Measurements from ENCODE around the gene TMEM225B. TPM values are rescaled to one million over a fixed set of nuclear protein-coding genes. Genes with fewer than 3 reads are reported as not detected.

The TMEM225B gene
- total RNA-seq, 1 donor from 2014 or later = 1.2 TPM

DNA sequence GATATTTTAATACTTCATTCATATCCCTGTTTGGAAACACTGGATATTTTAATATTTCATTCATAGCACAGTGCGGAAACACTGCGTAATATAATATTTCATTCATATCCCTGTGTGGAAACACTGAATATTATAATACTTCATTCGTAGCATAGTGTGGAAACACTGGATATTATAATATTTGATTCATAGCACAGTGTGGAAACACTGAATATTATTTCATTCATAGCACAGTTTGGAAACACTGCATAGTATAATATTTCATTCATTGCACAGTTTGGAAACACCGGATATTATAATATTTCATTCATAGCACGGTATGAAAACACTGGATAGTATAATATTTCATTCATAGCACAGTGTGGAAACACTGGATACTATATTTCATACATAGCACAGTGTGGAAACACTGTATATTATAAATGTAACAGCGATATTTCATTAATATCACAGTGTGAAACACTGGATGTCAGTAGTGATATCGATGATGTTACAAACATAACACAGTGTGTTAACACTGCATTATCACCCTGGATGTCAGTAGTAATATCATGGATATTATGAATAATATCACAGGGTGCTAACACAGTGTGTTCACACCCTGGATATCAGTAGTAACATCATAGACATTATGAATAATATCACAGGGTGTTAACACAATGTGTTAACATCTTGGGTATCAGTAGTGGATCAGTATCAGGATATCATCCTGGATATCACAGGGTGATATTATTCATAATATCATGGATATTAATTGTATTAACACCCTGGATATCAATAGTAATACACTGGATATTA is 2.9 kb upstream of the TMEM225B start:
- H3K27me3 ChIP-seq = no peaks in the 10 kb centered on the region
- no peaks in the 10 kb centered on the region for H3K4me1 ChIP-seq
- intact Hi-C loops (cut with DNase I) = no loop called here
- H3K9me3 ChIP-seq = no peaks in the 10 kb centered on the region
- TF ChIP-seq, protein P1, sequence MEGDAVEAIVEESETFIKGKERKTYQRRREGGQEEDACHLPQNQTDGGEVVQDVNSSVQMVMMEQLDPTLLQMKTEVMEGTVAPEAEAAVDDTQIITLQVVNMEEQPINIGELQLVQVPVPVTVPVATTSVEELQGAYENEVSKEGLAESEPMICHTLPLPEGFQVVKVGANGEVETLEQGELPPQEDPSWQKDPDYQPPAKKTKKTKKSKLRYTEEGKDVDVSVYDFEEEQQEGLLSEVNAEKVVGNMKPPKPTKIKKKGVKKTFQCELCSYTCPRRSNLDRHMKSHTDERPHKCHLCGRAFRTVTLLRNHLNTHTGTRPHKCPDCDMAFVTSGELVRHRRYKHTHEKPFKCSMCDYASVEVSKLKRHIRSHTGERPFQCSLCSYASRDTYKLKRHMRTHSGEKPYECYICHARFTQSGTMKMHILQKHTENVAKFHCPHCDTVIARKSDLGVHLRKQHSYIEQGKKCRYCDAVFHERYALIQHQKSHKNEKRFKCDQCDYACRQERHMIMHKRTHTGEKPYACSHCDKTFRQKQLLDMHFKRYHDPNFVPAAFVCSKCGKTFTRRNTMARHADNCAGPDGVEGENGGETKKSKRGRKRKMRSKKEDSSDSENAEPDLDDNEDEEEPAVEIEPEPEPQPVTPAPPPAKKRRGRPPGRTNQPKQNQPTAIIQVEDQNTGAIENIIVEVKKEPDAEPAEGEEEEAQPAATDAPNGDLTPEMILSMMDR (IDR thresholded peaks at IDR 0.05) = no peak
- TF ChIP-seq POLR2AphosphoS5 (IDR thresholded peaks at IDR 0.05; ENCODE audit: insufficient read depth in 1 of 2, low read depth in 1 of 2) (no peak), POLR2A (IDR thresholded peaks at IDR 0.05) (no peak)
- no peaks in the 10 kb centered on the region for H3K36me3 ChIP-seq
- H3K4me3 ChIP-seq = no peak overlapping the region
- no peak overlapping the region for H3K27ac ChIP-seq
- no peak for DNase-seq (ENCODE audit: extremely low spot score in 2 of 2)

DNA sequence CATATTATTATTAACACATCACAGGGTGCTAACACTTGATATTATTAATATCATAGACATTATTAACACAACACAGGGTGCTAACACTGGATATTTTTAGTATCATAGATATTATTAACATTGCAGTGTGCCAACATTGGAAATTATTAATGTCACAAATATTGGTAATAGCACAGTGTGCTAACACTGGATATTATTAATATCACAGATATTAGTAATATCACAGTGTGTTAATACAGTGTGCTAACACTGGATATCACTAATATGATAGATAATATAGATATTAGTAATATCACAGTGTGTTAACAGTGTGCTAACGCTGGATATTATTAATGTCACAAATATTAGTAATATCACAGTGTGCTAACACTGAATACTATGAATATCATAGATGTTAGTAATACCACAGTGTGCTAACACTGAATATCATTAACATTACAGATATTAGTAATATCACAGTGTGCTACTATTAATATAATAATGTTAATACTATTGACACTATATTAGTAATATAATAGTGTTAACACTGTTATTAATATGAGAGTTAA is 1.6 kb upstream of the TMEM225B start:
- intact Hi-C loops (cut with DNase I) = no loop called here
- Histone ChIP-seq H3K36me3 (no peaks in the 10 kb centered on the region), H3K9me3 (no peaks in the 10 kb centered on the region), H3K27ac (no peak overlapping the region), H3K27me3 (no peaks in the 10 kb centered on the region), H3K4me1 (no peaks in the 10 kb centered on the region), H3K4me3 (no peak overlapping the region)
- TF ChIP-seq, protein P1 (IDR thresholded peaks at IDR 0.05) = no peak
- TF ChIP-seq POLR2A (IDR thresholded peaks at IDR 0.05) = no peak
- DNase-seq (ENCODE audit: extremely low spot score in 2 of 2) = no peak

DNA sequence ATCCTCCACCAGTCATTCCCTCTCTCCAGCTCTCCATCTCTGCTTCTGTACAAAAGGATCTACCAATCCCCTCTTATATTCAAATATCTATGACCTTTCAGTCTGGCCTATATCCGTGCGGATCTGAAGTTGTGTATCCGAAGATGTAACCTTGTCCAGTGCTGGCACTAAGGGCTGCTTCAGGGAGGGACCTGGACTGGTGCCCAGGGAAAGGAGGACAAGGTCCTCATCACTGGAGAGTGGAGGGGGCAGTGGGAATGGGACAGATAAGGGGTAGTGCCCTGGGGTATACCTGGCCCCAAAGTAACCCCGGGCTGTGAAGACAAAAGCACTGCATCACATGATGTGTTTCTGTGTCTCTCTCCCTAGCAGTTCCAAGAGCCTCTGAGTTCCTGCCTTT is 1.8 kb downstream of the TMEM225B start:
- Histone ChIP-seq H3K9me3 (no peaks in the 10 kb centered on the region), H3K4me1 (no peaks in the 10 kb centered on the region), H3K4me3 (no peak overlapping the region), H3K36me3 (no peaks in the 10 kb centered on the region), H3K27ac (no peak overlapping the region), H3K27me3 (no peaks in the 10 kb centered on the region)
- TF ChIP-seq, protein P1 (IDR thresholded peaks at IDR 0.05) = no peak
- TF ChIP-seq POLR2A (IDR thresholded peaks at IDR 0.05) = no peak
- TF ChIP-seq POLR2AphosphoS5 (IDR thresholded peaks at IDR 0.05; ENCODE audit: insufficient read depth in 1 of 2, low read depth in 1 of 2) = no peak
- DNase-seq (ENCODE audit: extremely low spot score in 2 of 2) = no peak
- intact Hi-C loops (cut with DNase I) = no loop called here

DNA sequence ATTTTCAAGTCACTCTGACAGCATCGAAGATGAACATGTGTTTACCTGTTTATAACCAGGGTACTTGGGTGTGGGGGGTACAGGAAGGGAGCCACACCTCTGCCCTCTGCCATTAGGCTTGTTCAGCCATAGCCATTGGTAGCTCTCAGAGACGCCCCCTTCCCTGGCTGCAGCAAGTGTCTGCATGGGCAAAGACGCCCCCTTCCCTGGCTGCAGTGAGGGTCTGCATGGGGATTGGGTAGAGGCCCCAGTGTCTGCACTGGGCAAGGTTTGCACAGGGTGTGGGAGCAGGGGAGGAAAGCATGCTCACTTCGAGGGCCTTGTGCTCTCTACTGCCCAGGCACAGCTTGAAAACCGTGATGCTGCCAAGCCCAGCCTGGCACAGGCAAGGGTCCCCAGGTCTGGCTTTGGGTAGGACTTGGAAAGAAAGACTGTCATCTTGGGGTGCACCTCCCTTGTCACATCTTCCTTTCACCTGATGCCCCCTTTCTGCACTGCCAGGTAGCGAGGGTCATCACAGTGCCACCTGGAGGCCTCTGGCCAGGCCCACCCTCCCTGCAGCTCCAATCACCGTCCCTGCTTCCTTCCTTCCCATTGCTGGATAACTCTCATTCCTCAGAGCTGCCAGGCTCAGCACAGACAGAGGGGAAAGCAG is 3.7 kb downstream of the TMEM225B start:
- Histone ChIP-seq H3K4me3 (no peak overlapping the region), H3K27me3 (no peaks in the 10 kb centered on the region), H3K27ac (no peak overlapping the region), H3K9me3 (no peaks in the 10 kb centered on the region), H3K4me1 (no peaks in the 10 kb centered on the region), H3K36me3 (no peaks in the 10 kb centered on the region)
- TF ChIP-seq POLR2AphosphoS5 (IDR thresholded peaks at IDR 0.05; ENCODE audit: insufficient read depth in 1 of 2, low read depth in 1 of 2) (no peak), POLR2A (IDR thresholded peaks at IDR 0.05) (no peak)
- TF ChIP-seq, protein P1 (IDR thresholded peaks at IDR 0.05) = no peak
- DNase-seq (ENCODE audit: extremely low spot score in 2 of 2) = no peak
- intact Hi-C loops (cut with DNase I) = no loop called here

DNA sequence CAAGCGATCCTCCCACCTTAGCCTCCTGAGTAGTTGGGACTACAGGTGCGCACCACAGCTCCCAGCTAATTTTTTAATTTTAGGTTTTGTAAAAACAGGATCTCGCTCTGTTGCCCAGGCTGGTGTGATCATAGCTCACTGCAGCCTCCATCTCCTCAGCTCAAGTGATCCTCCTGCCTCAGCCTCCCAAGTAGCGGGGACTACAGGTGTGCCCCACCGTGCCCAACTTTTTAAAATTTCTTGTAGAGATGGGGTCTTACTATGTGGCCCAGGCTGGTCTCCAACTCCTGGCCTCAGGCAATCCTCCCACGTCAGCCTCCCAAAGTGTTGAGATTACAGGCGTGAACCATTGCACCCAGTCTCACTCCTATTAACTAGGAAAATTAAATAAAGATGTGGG is 7.5 kb downstream of the TMEM225B start:
- no peaks in the 10 kb centered on the region for H3K4me1 ChIP-seq
- TF ChIP-seq POLR2A (IDR thresholded peaks at IDR 0.05) (no peak), POLR2AphosphoS5 (IDR thresholded peaks at IDR 0.05; ENCODE audit: insufficient read depth in 1 of 2, low read depth in 1 of 2) (no peak)
- TF ChIP-seq, protein P1 (IDR thresholded peaks at IDR 0.05) = no peak
- no peak for DNase-seq (ENCODE audit: extremely low spot score in 2 of 2)
- H3K4me3 ChIP-seq = no peak overlapping the region
- no peaks in the 10 kb centered on the region for H3K9me3 ChIP-seq
- intact Hi-C loops (cut with DNase I) = no loop called here
- H3K36me3 ChIP-seq = no peaks in the 10 kb centered on the region
- H3K27ac ChIP-seq = no peak overlapping the region
- H3K27me3 ChIP-seq = no peaks in the 10 kb centered on the region
